ENCODE data around the gene SHTN1.

The SHTN1 gene

DNA sequence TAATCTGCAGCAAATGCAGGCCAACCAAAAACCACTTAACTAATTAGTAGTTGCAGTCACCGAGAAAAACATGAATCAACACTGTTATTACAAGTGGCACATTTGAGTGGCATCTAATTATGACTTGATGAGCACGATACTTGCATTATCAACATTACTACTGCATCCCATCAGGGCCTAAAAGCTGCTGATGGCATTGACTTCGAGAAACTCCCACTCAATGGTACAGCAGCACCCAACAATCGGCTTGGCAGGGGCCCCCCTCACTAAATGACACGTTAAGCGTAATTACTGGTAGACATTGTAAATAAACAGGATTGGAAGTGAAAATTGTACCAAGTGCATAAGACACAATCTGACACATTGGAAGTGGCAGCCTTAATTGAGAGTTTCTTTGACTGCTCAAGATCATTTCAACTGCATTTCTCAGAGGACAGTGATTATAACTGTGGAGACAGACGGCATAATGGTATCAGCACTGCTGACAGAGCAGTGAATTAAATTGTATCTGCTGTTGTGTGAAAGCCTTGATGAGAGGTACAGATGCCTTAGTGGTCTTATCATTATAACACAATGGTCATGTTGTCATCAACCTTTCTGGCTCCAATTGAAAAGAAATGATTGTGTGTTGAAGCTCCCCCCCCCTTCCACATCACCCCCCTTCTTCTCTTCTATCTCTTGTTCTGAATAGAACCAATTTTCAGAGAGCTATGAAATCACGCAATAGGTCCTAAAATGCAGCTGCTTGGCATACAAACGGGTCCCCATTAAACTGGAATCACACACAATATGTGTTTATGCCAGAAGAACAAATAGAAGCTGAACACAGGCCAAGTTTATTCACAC is 43.4 kb downstream of the SHTN1 start:
- TF ChIP-seq EP300 (IDR thresholded peaks at IDR 0.05; ENCODE audit: borderline replicate concordance) (no peak), CEBPB (IDR thresholded peaks at IDR 0.05) (no peak), FOXM1 (IDR thresholded peaks at IDR 0.05; ENCODE audit: borderline replicate concordance, low read depth) (no peak), EGR1 (IDR thresholded peaks at IDR 0.05) (no peak), YY1 (IDR thresholded peaks at IDR 0.05; ENCODE audit: low read depth) (no peak), CREB1 (IDR thresholded peaks at IDR 0.05; ENCODE audit: low read depth) (no peak), ZBTB7A (IDR thresholded peaks at IDR 0.05; ENCODE audit: low read depth) (no peak), TCF12 (IDR thresholded peaks at IDR 0.05; ENCODE audit: low read depth) (no peak), NFIC (IDR thresholded peaks at IDR 0.05) (no peak)
- TF ChIP-seq, protein P1, sequence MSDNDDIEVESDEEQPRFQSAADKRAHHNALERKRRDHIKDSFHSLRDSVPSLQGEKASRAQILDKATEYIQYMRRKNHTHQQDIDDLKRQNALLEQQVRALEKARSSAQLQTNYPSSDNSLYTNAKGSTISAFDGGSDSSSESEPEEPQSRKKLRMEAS (IDR thresholded peaks at IDR 0.05), result no peak
- TF ChIP-seq, protein P2, sequence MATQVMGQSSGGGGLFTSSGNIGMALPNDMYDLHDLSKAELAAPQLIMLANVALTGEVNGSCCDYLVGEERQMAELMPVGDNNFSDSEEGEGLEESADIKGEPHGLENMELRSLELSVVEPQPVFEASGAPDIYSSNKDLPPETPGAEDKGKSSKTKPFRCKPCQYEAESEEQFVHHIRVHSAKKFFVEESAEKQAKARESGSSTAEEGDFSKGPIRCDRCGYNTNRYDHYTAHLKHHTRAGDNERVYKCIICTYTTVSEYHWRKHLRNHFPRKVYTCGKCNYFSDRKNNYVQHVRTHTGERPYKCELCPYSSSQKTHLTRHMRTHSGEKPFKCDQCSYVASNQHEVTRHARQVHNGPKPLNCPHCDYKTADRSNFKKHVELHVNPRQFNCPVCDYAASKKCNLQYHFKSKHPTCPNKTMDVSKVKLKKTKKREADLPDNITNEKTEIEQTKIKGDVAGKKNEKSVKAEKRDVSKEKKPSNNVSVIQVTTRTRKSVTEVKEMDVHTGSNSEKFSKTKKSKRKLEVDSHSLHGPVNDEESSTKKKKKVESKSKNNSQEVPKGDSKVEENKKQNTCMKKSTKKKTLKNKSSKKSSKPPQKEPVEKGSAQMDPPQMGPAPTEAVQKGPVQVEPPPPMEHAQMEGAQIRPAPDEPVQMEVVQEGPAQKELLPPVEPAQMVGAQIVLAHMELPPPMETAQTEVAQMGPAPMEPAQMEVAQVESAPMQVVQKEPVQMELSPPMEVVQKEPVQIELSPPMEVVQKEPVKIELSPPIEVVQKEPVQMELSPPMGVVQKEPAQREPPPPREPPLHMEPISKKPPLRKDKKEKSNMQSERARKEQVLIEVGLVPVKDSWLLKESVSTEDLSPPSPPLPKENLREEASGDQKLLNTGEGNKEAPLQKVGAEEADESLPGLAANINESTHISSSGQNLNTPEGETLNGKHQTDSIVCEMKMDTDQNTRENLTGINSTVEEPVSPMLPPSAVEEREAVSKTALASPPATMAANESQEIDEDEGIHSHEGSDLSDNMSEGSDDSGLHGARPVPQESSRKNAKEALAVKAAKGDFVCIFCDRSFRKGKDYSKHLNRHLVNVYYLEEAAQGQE (IDR thresholded peaks at IDR 0.05; ENCODE audit: low read depth), result no peak

DNA sequence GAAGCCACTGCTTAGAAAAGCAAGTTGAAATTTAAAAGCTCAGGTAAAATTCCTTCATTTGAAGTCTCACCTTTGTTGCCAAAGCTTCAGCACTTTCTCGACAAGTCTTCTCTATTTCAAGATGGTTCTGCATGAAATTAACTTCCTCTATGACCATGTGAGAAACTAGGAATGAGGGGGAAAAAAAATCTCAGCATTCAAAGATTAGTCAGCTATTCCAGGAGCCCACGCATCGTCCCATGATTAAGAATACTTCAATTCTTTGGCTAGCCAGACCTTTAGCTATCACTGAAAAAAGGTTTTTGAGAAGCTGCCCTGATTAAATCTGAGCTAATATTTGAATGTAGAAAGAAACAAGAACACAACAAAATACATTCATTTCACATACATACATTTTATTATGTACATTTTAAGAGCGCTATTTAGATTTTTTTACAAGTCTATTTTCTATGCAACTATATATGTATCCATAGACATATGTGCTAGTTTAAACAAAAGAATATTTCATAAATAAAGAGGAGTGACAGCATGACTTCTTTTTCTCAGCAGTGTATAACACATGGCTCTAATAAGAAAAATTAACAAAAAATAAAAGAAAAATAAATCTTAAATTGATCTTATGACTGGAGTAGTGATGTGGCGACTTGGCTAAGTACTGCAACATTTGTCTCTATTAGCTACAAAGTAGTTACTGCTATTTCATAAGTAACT is 44.8 kb downstream of the SHTN1 start:
- TF ChIP-seq, protein P1 (IDR thresholded peaks at IDR 0.05), result no peak
- TF ChIP-seq RAD21 (IDR thresholded peaks at IDR 0.05; ENCODE audit: low read depth), result no peak
- TF ChIP-seq TEAD4 (IDR thresholded peaks at IDR 0.05), result no peak
- no peak for TF ChIP-seq FOXM1 (IDR thresholded peaks at IDR 0.05; ENCODE audit: borderline replicate concordance, low read depth)
- TF ChIP-seq, protein P2 (IDR thresholded peaks at IDR 0.05; ENCODE audit: low read depth), result no peak

DNA sequence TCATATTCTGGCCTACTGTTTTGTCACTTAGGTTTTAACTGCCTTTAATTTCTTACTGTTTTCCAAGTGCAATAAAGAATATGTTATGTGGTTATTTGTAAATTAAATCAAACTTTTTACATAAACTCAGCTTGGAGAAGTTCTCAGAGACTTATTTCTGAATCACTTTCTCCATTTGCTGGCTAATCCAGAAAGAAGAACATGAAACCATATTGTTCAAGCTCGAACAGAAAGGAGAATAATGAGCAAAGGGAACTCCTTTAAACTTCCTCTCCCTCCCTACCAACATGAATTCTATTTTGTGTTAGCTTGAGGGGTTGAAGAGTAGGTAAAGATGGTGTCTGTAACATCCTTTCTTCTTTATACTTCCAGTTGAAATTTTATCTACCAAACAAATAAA is 52.3 kb downstream of the SHTN1 start:
- TF ChIP-seq, protein P3, sequence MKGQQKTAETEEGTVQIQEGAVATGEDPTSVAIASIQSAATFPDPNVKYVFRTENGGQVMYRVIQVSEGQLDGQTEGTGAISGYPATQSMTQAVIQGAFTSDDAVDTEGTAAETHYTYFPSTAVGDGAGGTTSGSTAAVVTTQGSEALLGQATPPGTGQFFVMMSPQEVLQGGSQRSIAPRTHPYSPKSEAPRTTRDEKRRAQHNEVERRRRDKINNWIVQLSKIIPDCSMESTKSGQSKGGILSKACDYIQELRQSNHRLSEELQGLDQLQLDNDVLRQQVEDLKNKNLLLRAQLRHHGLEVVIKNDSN (IDR thresholded peaks at IDR 0.05), result no peak
- TF ChIP-seq, protein P1 (IDR thresholded peaks at IDR 0.05), result no peak
- no peak for TF ChIP-seq TAF1 (IDR thresholded peaks at IDR 0.05; ENCODE audit: low read depth)
- no peak for TF ChIP-seq TCF12 (IDR thresholded peaks at IDR 0.05; ENCODE audit: low read depth)
- TF ChIP-seq RAD21 (IDR thresholded peaks at IDR 0.05; ENCODE audit: low read depth), result no peak
- TF ChIP-seq EGR1 (IDR thresholded peaks at IDR 0.05), result no peak
- TF ChIP-seq NFIC (IDR thresholded peaks at IDR 0.05), result no peak
- TF ChIP-seq CREB1 (IDR thresholded peaks at IDR 0.05; ENCODE audit: low read depth), result no peak
- no peak for TF ChIP-seq FOXM1 (IDR thresholded peaks at IDR 0.05; ENCODE audit: borderline replicate concordance, low read depth)
- TF ChIP-seq, protein P2 (IDR thresholded peaks at IDR 0.05; ENCODE audit: low read depth), result no peak
- no peak for TF ChIP-seq EP300 (IDR thresholded peaks at IDR 0.05; ENCODE audit: borderline replicate concordance)
- no peak for TF ChIP-seq YY1 (IDR thresholded peaks at IDR 0.05; ENCODE audit: low read depth)
- TF ChIP-seq CEBPB (IDR thresholded peaks at IDR 0.05), result no peak
- no peak for TF ChIP-seq TEAD4 (IDR thresholded peaks at IDR 0.05)

DNA sequence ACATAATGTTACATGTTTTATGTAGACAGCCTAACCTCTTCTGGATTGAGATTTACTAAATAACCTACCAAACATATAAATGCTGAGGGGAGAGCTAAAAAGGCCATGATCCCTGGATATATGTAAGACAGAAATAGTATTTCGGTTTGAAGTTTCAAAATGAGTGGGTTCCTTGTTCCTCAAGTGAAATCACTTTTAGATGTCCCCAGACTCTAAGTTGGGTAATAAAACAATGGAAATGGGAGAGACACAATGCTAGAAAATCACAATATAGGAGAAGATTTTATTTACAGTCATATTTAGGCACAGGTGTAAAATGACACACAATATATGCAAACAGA is 56.5 kb downstream of the SHTN1 start:
- TF ChIP-seq CREB1 (IDR thresholded peaks at IDR 0.05; ENCODE audit: low read depth) (no peak), EGR1 (IDR thresholded peaks at IDR 0.05) (no peak), TCF12 (IDR thresholded peaks at IDR 0.05; ENCODE audit: low read depth) (no peak), TAF1 (IDR thresholded peaks at IDR 0.05; ENCODE audit: low read depth) (no peak), TEAD4 (IDR thresholded peaks at IDR 0.05) (no peak), CEBPB (IDR thresholded peaks at IDR 0.05) (no peak), RAD21 (IDR thresholded peaks at IDR 0.05; ENCODE audit: low read depth) (no peak)
- TF ChIP-seq, protein P1 (IDR thresholded peaks at IDR 0.05), result no peak
- TF ChIP-seq, protein P3 (IDR thresholded peaks at IDR 0.05), result no peak
